Measurements from ENCODE around the gene ST8SIA6. TPM values are rescaled to one million over a fixed set of nuclear protein-coding genes. Genes with fewer than 3 reads are reported as not detected.
"Not testable (repeated sequence)": the region's sequence is repeated elsewhere in the genome, so short reads cannot be mapped to it uniquely, and the experiment has no call there.

Gene ST8SIA6
- total RNA-seq, 2 experiments from 2014 or later, result 0.19 to 0.34 TPM

DNA sequence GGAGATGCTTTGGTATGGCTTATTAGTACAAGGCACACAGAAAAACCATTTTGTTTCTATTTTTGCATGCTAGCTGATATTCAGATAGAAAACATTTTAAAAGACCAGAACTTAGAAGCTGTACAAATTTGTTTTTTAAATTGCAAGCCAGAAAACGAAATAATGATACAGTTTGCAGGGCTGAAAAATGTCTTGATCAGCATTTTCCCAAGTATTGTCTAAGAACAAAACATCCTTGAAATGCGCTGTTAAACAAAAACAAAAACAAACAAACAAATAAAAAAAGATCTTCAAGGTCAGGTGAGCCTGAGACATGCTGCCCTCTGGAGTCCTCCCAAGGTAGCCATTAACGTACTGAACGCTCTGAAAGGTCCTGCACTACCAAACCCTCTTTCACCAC lies 128.0 kb downstream of the ST8SIA6 start:
- no peaks in the 10 kb centered on the region for H3K36me3 ChIP-seq (ENCODE audit: insufficient read depth, low read length)
- ChIA-PET POLR2A (interaction anchor here (0.5 kb wide), 1 partner anchor 111 kb away, joined by 3 read pairs; no protein-coding TSS in a partner anchor), CTCF (no interaction called here)
- TF ChIP-seq, protein P1, sequence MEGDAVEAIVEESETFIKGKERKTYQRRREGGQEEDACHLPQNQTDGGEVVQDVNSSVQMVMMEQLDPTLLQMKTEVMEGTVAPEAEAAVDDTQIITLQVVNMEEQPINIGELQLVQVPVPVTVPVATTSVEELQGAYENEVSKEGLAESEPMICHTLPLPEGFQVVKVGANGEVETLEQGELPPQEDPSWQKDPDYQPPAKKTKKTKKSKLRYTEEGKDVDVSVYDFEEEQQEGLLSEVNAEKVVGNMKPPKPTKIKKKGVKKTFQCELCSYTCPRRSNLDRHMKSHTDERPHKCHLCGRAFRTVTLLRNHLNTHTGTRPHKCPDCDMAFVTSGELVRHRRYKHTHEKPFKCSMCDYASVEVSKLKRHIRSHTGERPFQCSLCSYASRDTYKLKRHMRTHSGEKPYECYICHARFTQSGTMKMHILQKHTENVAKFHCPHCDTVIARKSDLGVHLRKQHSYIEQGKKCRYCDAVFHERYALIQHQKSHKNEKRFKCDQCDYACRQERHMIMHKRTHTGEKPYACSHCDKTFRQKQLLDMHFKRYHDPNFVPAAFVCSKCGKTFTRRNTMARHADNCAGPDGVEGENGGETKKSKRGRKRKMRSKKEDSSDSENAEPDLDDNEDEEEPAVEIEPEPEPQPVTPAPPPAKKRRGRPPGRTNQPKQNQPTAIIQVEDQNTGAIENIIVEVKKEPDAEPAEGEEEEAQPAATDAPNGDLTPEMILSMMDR (IDR thresholded peaks at IDR 0.05), result no peak
- H3K4me3 ChIP-seq (ENCODE audit: low read length), result no peak overlapping the region
- H3K27ac Mint-ChIP-seq, result no peak overlapping the region
- H3K9me3 ChIP-seq (ENCODE audit: control insufficient read depth in 1 of 2, insufficient read depth in 1 of 2, low read length in 2 of 2), result no peaks in the 10 kb centered on the region
- no peaks in the 10 kb centered on the region for H3K27me3 Mint-ChIP-seq
- no peaks in the 10 kb centered on the region for H3K4me1 ChIP-seq (ENCODE audit: insufficient read depth, low read length)
- H3K9me3 Mint-ChIP-seq, result no peaks in the 10 kb centered on the region
- intact Hi-C loops (cut with DNase I, micrococcal nuclease), result no loop called here
- no peaks in the 10 kb centered on the region for H3K27me3 ChIP-seq (ENCODE audit: control insufficient read depth in 1 of 2, insufficient read depth in 2 of 2, low read length in 2 of 2)
- ATAC-seq (ENCODE audit: poor library complexity) (no peak), DNase-seq (no peak)
- no peaks in the 10 kb centered on the region for H3K36me3 Mint-ChIP-seq (ENCODE audit: low read depth)
- H3K4me1 Mint-ChIP-seq (ENCODE audit: low read depth), result no peaks in the 10 kb centered on the region
- H3K27ac ChIP-seq (ENCODE audit: low read depth in 1 of 2, low read length in 2 of 2), result no peak overlapping the region
- H3K4me3 Mint-ChIP-seq, result no peak overlapping the region

DNA sequence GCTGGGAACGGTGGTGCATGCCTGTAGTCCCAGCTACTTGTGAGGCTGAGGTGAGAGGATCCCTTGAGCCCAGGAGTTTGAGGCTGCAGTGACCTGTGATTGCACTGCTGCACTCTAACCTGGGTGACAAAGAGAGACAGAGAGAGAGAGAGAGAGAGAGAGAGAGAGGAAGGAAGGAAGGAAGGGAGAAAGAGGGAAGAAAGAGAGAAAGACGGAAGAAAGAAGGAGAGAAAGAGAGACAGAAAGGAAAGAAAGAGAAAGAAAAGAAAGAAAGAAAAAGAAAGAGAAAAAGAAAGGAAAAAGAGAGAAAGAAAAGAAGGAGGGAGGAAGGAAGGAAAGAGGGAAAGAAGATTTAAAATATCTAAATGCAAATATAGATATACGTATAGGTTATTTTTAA lies 132.4 kb downstream of the ST8SIA6 start:
- H3K27me3 ChIP-seq (ENCODE audit: control insufficient read depth in 1 of 2, insufficient read depth in 2 of 2, low read length in 2 of 2); ATAC-seq (ENCODE audit: poor library complexity); intact Hi-C loops (cut with DNase I, micrococcal nuclease); H3K9me3 Mint-ChIP-seq; H3K27ac Mint-ChIP-seq; H3K36me3 Mint-ChIP-seq (ENCODE audit: low read depth); H3K27me3 Mint-ChIP-seq; DNase-seq; H3K4me3 ChIP-seq (ENCODE audit: low read length); H3K9me3 ChIP-seq (ENCODE audit: control insufficient read depth in 1 of 2, insufficient read depth in 1 of 2, low read length in 2 of 2); H3K4me1 ChIP-seq (ENCODE audit: insufficient read depth, low read length); H3K4me1 Mint-ChIP-seq (ENCODE audit: low read depth); H3K27ac ChIP-seq (ENCODE audit: low read depth in 1 of 2, low read length in 2 of 2); CTCF ChIA-PET; H3K36me3 ChIP-seq (ENCODE audit: insufficient read depth, low read length); H3K4me3 Mint-ChIP-seq: not testable (repeated sequence)
- POLR2A ChIA-PET, result interaction anchor here (0.6 kb wide), 1 partner anchor 223 kb away, joined by 3 read pairs; no protein-coding TSS in a partner anchor

DNA sequence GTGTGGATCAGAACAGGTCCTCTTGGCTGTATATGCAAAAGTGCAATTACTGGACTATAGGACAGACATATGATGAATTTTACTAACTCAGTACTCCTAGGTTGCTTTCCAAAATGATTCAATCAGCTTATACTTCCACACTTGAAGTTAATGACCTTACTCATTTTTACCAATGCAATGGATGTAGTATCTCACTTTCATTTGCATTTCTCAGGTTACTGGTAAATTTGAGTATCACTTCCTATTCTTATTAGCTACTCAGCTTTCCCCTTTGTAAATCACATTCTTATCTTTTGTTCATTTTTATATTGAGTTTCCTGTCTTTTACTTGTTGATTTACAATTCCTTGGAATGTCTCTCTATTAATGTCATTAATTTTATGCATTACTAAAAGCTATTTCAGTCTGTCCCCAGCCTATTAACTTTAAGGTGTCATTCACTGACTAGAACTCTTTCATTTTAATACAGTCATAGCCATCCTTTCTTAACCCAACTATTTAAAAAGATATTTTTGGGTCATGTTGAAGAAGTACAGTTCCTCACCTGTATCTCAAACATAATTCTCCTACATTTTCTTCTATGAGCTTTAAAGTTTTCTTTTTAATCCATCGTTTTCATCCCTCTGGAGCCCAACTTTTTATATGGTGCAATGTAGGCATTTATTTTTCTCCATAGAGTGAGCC lies 137.8 kb downstream of the ST8SIA6 start:
- no peaks in the 10 kb centered on the region for H3K4me1 Mint-ChIP-seq (ENCODE audit: low read depth)
- H3K9me3 ChIP-seq (ENCODE audit: control insufficient read depth in 1 of 2, insufficient read depth in 1 of 2, low read length in 2 of 2), result no peaks in the 10 kb centered on the region
- POLR2A ChIA-PET, result no interaction called here
- H3K9me3 Mint-ChIP-seq, result no peaks in the 10 kb centered on the region
- no peak overlapping the region for H3K27ac ChIP-seq (ENCODE audit: low read depth in 1 of 2, low read length in 2 of 2)
- H3K27ac Mint-ChIP-seq, result no peak overlapping the region
- ATAC-seq (ENCODE audit: poor library complexity) (no peak), DNase-seq (no peak)
- H3K27me3 Mint-ChIP-seq, result peaks cover 15% of the 10 kb centered on the region
- H3K4me1 ChIP-seq (ENCODE audit: insufficient read depth, low read length), result no peaks in the 10 kb centered on the region
- no peak overlapping the region for H3K4me3 Mint-ChIP-seq
- H3K4me3 ChIP-seq (ENCODE audit: low read length), result no peak overlapping the region
- CTCF ChIA-PET, result interaction anchor here (0.6 kb wide), 1 partner anchor 271 kb away, joined by 3 read pairs; no protein-coding TSS in a partner anchor
- no peaks in the 10 kb centered on the region for H3K36me3 ChIP-seq (ENCODE audit: insufficient read depth, low read length)
- no peaks in the 10 kb centered on the region for H3K36me3 Mint-ChIP-seq (ENCODE audit: low read depth)
- no peaks in the 10 kb centered on the region for H3K27me3 ChIP-seq (ENCODE audit: control insufficient read depth in 1 of 2, insufficient read depth in 2 of 2, low read length in 2 of 2)
- intact Hi-C loops (cut with DNase I, micrococcal nuclease), result no loop called here
- TF ChIP-seq, protein P1 (IDR thresholded peaks at IDR 0.05), result no peak

DNA sequence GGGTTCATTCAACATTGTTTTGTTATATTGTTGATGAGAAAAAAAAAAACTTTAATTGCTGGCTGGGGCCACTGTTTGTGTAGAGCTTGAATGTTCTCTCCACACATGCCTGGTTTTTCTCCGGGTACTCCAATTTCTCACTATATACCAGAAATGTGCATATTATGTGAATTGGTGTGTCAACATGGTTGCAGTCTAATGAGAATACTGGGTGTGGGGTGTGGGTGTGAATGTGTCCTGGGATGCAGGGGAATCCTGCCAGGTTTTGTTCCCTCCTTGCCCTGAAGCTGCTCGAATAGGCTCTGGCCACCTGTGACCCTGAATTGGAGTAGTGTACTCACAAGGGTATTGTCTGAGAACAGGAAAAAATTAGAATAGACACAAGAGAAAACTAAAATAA lies 145.0 kb downstream of the ST8SIA6 start:
- no peak for ATAC-seq (ENCODE audit: poor library complexity)
- ChIA-PET CTCF (no interaction called here), POLR2A (no interaction called here)
- TF ChIP-seq, protein P1 (IDR thresholded peaks at IDR 0.05), result no peak
- no peak overlapping the region for H3K27ac Mint-ChIP-seq
- no peak overlapping the region for H3K4me3 Mint-ChIP-seq
- H3K4me3 ChIP-seq (ENCODE audit: low read length), result no peak overlapping the region
- peaks cover 4 to 8% of the 10 kb centered on the region in 2 experiments for H3K27me3 ChIP-seq (ENCODE audit: control insufficient read depth in 1 of 2, insufficient read depth in 2 of 2, low read length in 2 of 2)
- no peaks in the 10 kb centered on the region for H3K4me1 Mint-ChIP-seq (ENCODE audit: low read depth)
- intact Hi-C loops (cut with DNase I, micrococcal nuclease), result no loop called here
- H3K36me3 Mint-ChIP-seq (ENCODE audit: low read depth), result no peaks in the 10 kb centered on the region
- H3K4me1 ChIP-seq (ENCODE audit: insufficient read depth, low read length), result no peaks in the 10 kb centered on the region
- no peaks in the 10 kb centered on the region for H3K36me3 ChIP-seq (ENCODE audit: insufficient read depth, low read length)
- H3K27ac ChIP-seq (ENCODE audit: low read depth in 1 of 2, low read length in 2 of 2), result no peak overlapping the region
- H3K9me3 ChIP-seq (ENCODE audit: control insufficient read depth in 1 of 2, insufficient read depth in 1 of 2, low read length in 2 of 2), result no peaks in the 10 kb centered on the region
- peaks cover 45% of the 10 kb centered on the region for H3K27me3 Mint-ChIP-seq
- no peak for DNase-seq
- no peaks in the 10 kb centered on the region for H3K9me3 Mint-ChIP-seq

Measured in CD4-positive, alpha-beta T cell (primary cell).